GM21576 (cell line): ENCODE measurements around the gene MTA1.

ENCODE experiments used
- ATAC-seq: cut with Tn5 transposase; IDR thresholded peaks from one replicate; pipeline ENCODE4 v1.9.1; 2021; ENCODE audit warnings: mild to moderate bottlenecking, moderate library complexity; ENCODE audit not compliant: unreplicated experiment

MTA1 gene

GRCh38 chr14:105485739-105486162, 66.1 kb downstream of the MTA1 start:
- no peak for ATAC-seq

- no peak for ATAC-seq
These were observed 66.7 kb downstream of the MTA1 start, which contains the start of gene CRIP1 for GRCh38 chr14:105486163-105486973. CRIP1 (plus strand) TSS chr14:105486886; CDS start chr14:105487260, 374 bp downstream.

GRCh38 chr14:105486974-105487448, 67.4 kb downstream of the MTA1 start:
- ATAC-seq: no peak

GRCh38 chr14:105487449-105487985, 67.9 kb downstream of the MTA1 start:
- no peak for ATAC-seq

GRCh38 chr14:105487986-105488777, 68.6 kb downstream of the MTA1 start:
- ATAC-seq: no peak

- no peak for ATAC-seq
These were observed 69.3 kb downstream of the MTA1 start for GRCh38 chr14:105488781-105489541.

- no peak for ATAC-seq
These were observed 70.1 kb downstream of the MTA1 start for GRCh38 chr14:105489542-105490266.

- peak; percentile 2 for ATAC-seq
These were observed 70.6 kb downstream of the MTA1 start for GRCh38 chr14:105490267-105490571.

- peak; percentile 64 for ATAC-seq
These were observed 71.1 kb downstream of the MTA1 start, which contains the start of gene TEDC1 for GRCh38 chr14:105490572-105491365. TEDC1 (plus strand) TSS chr14:105491246; CDS start chr14:105491376, 130 bp downstream.

- ATAC-seq: no peak
These were observed 71.8 kb downstream of the MTA1 start for GRCh38 chr14:105491366-105491973.

GRCh38 chr14:105492031-105492970, 72.7 kb downstream of the MTA1 start:
- ATAC-seq: no peak

- no peak for ATAC-seq
These were observed 73.6 kb downstream of the MTA1 start for GRCh38 chr14:105492971-105493871.

- no peak for ATAC-seq
These were observed 74.4 kb downstream of the MTA1 start for GRCh38 chr14:105493921-105494605.

GRCh38 chr14:105494606-105494929, 74.9 kb downstream of the MTA1 start:
- no peak for ATAC-seq

- ATAC-seq: no peak
These were observed 75.7 kb downstream of the MTA1 start for GRCh38 chr14:105495101-105495989.
